HCT116 (cell line): ENCODE measurements around the gene TRIL. TPM values are rescaled to one million over a fixed set of nuclear protein-coding genes. Genes with fewer than 3 reads are reported as not detected.

ENCODE experiments used
- ATAC-seq: fragments of 200-7000 bp; cut with Tn5 transposase; 2 replicates; pipeline ENCODE4 v1.9.1; 2020; ENCODE audit warnings: mild to moderate bottlenecking, moderate library complexity
- BruUV-seq: library from RNA; stranded (reverse); fragments of 400-500 nt; replicated peaks from 2 replicates; lab custom pipeline; 2021; lab: Mats Ljungman, UMichigan
- CTCF ChIA-PET: fragments of 300-600 bp; sonication (Branson Sonifier 250); formaldehyde crosslinking; loops from one replicate; lab custom pipeline; 2021; ENCODE audit warnings: antibody characterized with exemption; lab: Charles Lee
- POLR2A ChIA-PET: fragments of 300-600, 350-600 bp; sonication (Branson Sonifier 250); formaldehyde crosslinking; loops from one replicate; lab custom pipeline; 2021; ENCODE audit warnings: antibody characterized with exemption; lab: Charles Lee
- RAD21 ChIA-PET, 2 experiments: fragments of 300-600 bp; sonication (Branson Sonifier 250); formaldehyde crosslinking; loops; one replicate each; lab custom pipeline; 2023; ENCODE audit warnings: low total read pairs in 2 of 2; ENCODE audit not compliant: uncharacterized antibody in 2 of 2, unreplicated experiment in 2 of 2, low non-redundant PET in 1 of 2; lab: Charles Lee
- DNase-seq: peaks from one replicate; pipeline ENCODE4 v3.0.0-alpha.2; 2010; ENCODE audit warnings: low read depth, low spot score
- H2AFZ ChIP-seq: fragments of 200-600 bp; shearing (Covaris generic), sonication (generic); 2 replicates; pipeline ENCODE4 v1.6.1; 2017; ENCODE audit warnings: low read depth, mixed run types, mixed read lengths, antibody characterized with exemption, low read length; ENCODE audit not compliant: poor library complexity, severe bottlenecking
- H3K27ac ChIP-seq: 2 replicates; pipeline ENCODE4 v1.5.1; 2012; ENCODE audit warnings: low read depth, low read length
- H3K27me3 ChIP-seq: fragments of 200-600 bp; sonication (generic); 2 replicates; pipeline ENCODE4 v1.6.1; 2016; ENCODE audit warnings: mixed run types, low read length, mixed read lengths; ENCODE audit not compliant: insufficient read depth
- H3K36me3 ChIP-seq, 2 experiments: fragments of 200-500 bp in 1 of 2; fragments of 200-600 bp in 1 of 2; sonication (Bioruptor generic) in 1 of 2; sonication (generic) in 1 of 2; 2 replicates each; pipeline versions ENCODE4 v1.5.1 to v1.6.1; 2014 to 2016; ENCODE audit warnings: low read length in 2 of 2, inconsistent platforms in 1 of 2, mixed read lengths in 1 of 2, mixed run types in 1 of 2; ENCODE audit not compliant: insufficient read depth in 2 of 2, control insufficient read depth in 1 of 2
- H3K4me1 ChIP-seq, 2 experiments: fragments of 200-600 bp in 1 of 2; sonication (generic) in 1 of 2; 2 replicates each; pipeline versions ENCODE4 v1.5.1 to v1.6.1; 2012 to 2017; ENCODE audit warnings: low read length in 2 of 2, inconsistent platforms in 1 of 2, mild to moderate bottlenecking in 1 of 2, mixed read lengths in 1 of 2, mixed run types in 1 of 2, moderate library complexity in 1 of 2; ENCODE audit not compliant: insufficient read depth in 2 of 2, control insufficient read depth in 1 of 2
- H3K4me2 ChIP-seq: fragments of 200-600 bp; sonication (generic); 2 replicates; pipeline ENCODE4 v1.6.1; 2017; ENCODE audit warnings: mixed run types, low read length, mixed read lengths
- H3K4me3 ChIP-seq, 2 experiments: fragments of 200-600 bp in 1 of 2; sonication (generic) in 1 of 2; replicated peaks in 1 of 2; 2 replicates each; pipeline ENCODE4 v1.5.1; 2011 to 2016; ENCODE audit warnings: low read length in 2 of 2, control low read depth in 1 of 2, low read depth in 1 of 2, mild to moderate bottlenecking in 1 of 2, mixed read lengths in 1 of 2, mixed run types in 1 of 2
- H3K79me2 ChIP-seq: fragments of 200-600 bp; sonication (generic); 2 replicates; pipeline ENCODE4 v1.6.1; 2017; ENCODE audit warnings: mild to moderate bottlenecking, mixed run types, low read length, moderate library complexity, mixed read lengths; ENCODE audit not compliant: insufficient read depth
- H3K9ac ChIP-seq: fragments of 200-600 bp; sonication (generic); 2 replicates; pipeline ENCODE4 v1.6.1; 2016; ENCODE audit warnings: low read length, mixed read lengths
- H3K9me2 ChIP-seq: fragments of 200-600 bp; sonication (generic), shearing (Covaris generic); 2 replicates; pipeline ENCODE4 v1.6.1; 2017; ENCODE audit warnings: mixed run types, mild to moderate bottlenecking, moderate library complexity; ENCODE audit not compliant: insufficient read depth
- H3K9me3 ChIP-seq, 2 experiments: fragments of 200-500 bp in 1 of 2; fragments of 200-600 bp in 1 of 2; sonication (Bioruptor generic) in 1 of 2; sonication (generic) in 1 of 2; 2 replicates each; pipeline ENCODE4 v1.6.1; 2014 to 2017; ENCODE audit warnings: low read length in 2 of 2, mixed read lengths in 2 of 2, inconsistent platforms in 1 of 2, low read depth in 1 of 2, mild to moderate bottlenecking in 1 of 2, mixed run types in 1 of 2, moderate library complexity in 1 of 2; ENCODE audit not compliant: control insufficient read depth in 1 of 2, insufficient read depth in 1 of 2
- H4K20me1 ChIP-seq: fragments of 200-600 bp; sonication (generic), shearing (Covaris generic); 2 replicates; pipeline ENCODE4 v1.6.1; 2017; ENCODE audit warnings: mixed run types, mild to moderate bottlenecking, moderate library complexity; ENCODE audit not compliant: insufficient read depth
- CBX3 ChIP-seq: IDR thresholded peaks from 2 replicates; pipeline ENCODE4 v1.6.1; 2012; ENCODE audit warnings: low read depth
- EGR1 ChIP-seq: IDR thresholded peaks from 2 replicates; pipeline ENCODE4 v1.6.1; 2012; ENCODE audit warnings: low read depth
- ELF1 ChIP-seq: IDR thresholded peaks from 2 replicates; pipeline ENCODE4 v1.6.1; 2012; ENCODE audit warnings: low read depth, borderline replicate concordance
- EZH2 ChIP-seq: fragments of 200-600 bp; sonication (generic); IDR thresholded peaks from 2 replicates; pipeline ENCODE4 v1.6.1; 2017; ENCODE audit warnings: antibody characterized with exemption, mixed run types
- EZH2phosphoT487 ChIP-seq: fragments of 200-600 bp; IDR thresholded peaks from 2 replicates; pipeline ENCODE4 v1.6.1; 2018; ENCODE audit warnings: antibody characterized with exemption, borderline replicate concordance
- FOSL1 ChIP-seq: IDR thresholded peaks from 2 replicates; pipeline ENCODE4 v1.6.1; 2012; ENCODE audit warnings: low read depth
- JUND ChIP-seq: IDR thresholded peaks from 2 replicates; pipeline ENCODE4 v1.6.1; 2012
- SIN3A ChIP-seq: IDR thresholded peaks from 2 replicates; pipeline ENCODE4 v1.6.1; 2012; ENCODE audit warnings: low read depth
- SP1 ChIP-seq: IDR thresholded peaks from 2 replicates; pipeline ENCODE4 v1.6.1; 2012; ENCODE audit warnings: low read depth
- SRF ChIP-seq: IDR thresholded peaks from 2 replicates; pipeline ENCODE4 v1.6.1; 2012; ENCODE audit warnings: low read depth
- ZFX ChIP-seq: fragments of 450-650 bp; IDR thresholded peaks from 2 replicates; pipeline ENCODE4 v1.6.1; 2017
- intact Hi-C: fragments of 100-400 bp; cut with micrococcal nuclease; formaldehyde crosslinking; loops from 2 replicates; pipeline ENCODE4 v1.10.0; 2022
- total RNA-seq: library from RNA; stranded (reverse); gene quantifications from one replicate; pipeline ENCODE4 v1.2.1, GENCODE V29; 2021; ENCODE audit not compliant: unreplicated experiment
- TF ChIP-seq, protein P1 (sequence below): IDR thresholded peaks from 2 replicates; pipeline ENCODE4 v1.6.1; 2012
- TF ChIP-seq, protein P2 (sequence below): IDR thresholded peaks from 2 replicates; pipeline ENCODE4 v1.6.1; 2012
- TF ChIP-seq, protein P3 (sequence below): IDR thresholded peaks from 2 replicates; pipeline ENCODE4 v1.6.1; 2011; ENCODE audit warnings: mild to moderate bottlenecking, low read length, moderate library complexity; ENCODE audit not compliant: insufficient replicate concordance; ENCODE audit errors: extremely low read depth

Gene TRIL
- total RNA-seq, 1 experiment from 2014 or later = not detected

DNA sequence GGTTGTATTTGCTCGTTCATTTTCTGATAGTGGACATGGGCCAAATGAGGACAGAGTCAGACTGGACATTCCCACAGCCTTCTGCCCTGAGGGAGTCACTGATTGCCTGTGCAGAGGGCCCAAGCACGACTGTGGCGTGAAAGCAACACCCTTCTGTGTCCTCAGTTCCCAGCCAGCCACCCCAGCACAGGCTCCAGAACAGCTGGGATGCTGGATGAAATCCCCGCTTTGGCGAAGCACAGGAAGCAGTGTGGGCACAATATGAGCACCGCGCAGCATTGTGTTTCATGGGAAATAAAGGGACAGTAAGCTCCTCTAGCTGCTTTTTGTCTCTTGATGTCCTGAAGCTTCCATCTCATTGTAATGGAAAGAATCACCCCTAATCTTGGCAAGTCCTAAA, 20.5 kb downstream of the TRIL start:
- RAD21 ChIA-PET = no interaction called here
- Histone ChIP-seq H3K9me2 (no peaks in the 10 kb centered on the region), H3K79me2 (no peaks in the 10 kb centered on the region), H3K36me3 (no peaks in the 10 kb centered on the region), H3K9me3 (no peaks in the 10 kb centered on the region), H3K4me1 (no peaks in the 10 kb centered on the region), H2AFZ (no peak overlapping the region), H3K27me3 (no peaks in the 10 kb centered on the region), H4K20me1 (no peaks in the 10 kb centered on the region), H3K4me2 (no peak overlapping the region), H3K4me3 (no peak overlapping the region), H3K27ac (no peak overlapping the region), H3K9ac (no peak overlapping the region)
- no TSS peak for BruUV-seq
- POLR2A ChIA-PET = no interaction called here
- DNase-seq = no peak
- intact Hi-C loops = no loop called here
- ATAC-seq = no peak
- CTCF ChIA-PET = interaction anchor here (1.3 kb wide), 1 partner anchor 169 kb away, joined by 4 read pairs; no protein-coding TSS in a partner anchor
- TF ChIP-seq ELF1 (no peak), EGR1 (no peak), JUND (no peak), SRF (no peak), SIN3A (no peak), EZH2phosphoT487 (no peak), CBX3 (no peak), SP1 (no peak), EZH2 (no peak), FOSL1 (no peak)
- TF ChIP-seq, protein P1, sequence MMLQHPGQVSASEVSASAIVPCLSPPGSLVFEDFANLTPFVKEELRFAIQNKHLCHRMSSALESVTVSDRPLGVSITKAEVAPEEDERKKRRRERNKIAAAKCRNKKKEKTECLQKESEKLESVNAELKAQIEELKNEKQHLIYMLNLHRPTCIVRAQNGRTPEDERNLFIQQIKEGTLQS = no peak
- TF ChIP-seq, protein P2, sequence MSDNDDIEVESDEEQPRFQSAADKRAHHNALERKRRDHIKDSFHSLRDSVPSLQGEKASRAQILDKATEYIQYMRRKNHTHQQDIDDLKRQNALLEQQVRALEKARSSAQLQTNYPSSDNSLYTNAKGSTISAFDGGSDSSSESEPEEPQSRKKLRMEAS = no peak

DNA sequence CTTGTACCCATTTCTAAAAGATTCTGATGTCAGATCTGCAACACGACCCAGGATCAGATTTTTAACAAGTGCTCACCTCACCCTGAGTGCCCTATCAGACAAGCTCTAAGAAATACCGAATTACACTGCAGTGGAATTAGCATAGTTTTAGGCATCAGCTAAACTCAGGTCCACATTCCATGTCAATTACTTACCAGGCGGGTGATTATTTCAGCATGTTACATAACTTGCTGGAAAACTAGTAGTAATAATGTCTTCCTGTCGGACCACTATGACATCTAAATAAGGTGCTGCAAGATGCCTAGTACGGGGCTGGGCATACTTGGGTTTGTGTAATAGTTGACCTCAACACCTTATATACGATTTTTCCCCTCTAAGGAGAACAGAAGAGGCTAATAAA, 21.0 kb downstream of the TRIL start:
- Histone ChIP-seq H3K36me3 (no peaks in the 10 kb centered on the region), H3K27ac (no peak overlapping the region), H3K79me2 (no peaks in the 10 kb centered on the region), H3K4me2 (no peak overlapping the region), H3K4me1 (no peaks in the 10 kb centered on the region), H3K9me2 (no peaks in the 10 kb centered on the region), H3K9me3 (no peaks in the 10 kb centered on the region), H3K4me3 (no peak overlapping the region), H2AFZ (no peak overlapping the region), H3K27me3 (no peaks in the 10 kb centered on the region), H4K20me1 (no peaks in the 10 kb centered on the region), H3K9ac (no peak overlapping the region)
- ATAC-seq (no peak), DNase-seq (no peak)
- POLR2A ChIA-PET = no interaction called here
- TF ChIP-seq, protein P3, sequence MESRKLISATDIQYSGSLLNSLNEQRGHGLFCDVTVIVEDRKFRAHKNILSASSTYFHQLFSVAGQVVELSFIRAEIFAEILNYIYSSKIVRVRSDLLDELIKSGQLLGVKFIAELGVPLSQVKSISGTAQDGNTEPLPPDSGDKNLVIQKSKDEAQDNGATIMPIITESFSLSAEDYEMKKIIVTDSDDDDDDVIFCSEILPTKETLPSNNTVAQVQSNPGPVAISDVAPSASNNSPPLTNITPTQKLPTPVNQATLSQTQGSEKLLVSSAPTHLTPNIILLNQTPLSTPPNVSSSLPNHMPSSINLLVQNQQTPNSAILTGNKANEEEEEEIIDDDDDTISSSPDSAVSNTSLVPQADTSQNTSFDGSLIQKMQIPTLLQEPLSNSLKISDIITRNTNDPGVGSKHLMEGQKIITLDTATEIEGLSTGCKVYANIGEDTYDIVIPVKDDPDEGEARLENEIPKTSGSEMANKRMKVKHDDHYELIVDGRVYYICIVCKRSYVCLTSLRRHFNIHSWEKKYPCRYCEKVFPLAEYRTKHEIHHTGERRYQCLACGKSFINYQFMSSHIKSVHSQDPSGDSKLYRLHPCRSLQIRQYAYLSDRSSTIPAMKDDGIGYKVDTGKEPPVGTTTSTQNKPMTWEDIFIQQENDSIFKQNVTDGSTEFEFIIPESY = no peak
- TF ChIP-seq ZFX = no peak
- CTCF ChIA-PET = interaction anchor here (1.3 to 1.9 kb wide), 3 partner anchors 10 to 169 kb away, joined by 4 to 8 read pairs (median 4); no protein-coding TSS in a partner anchor
- no TSS peak for BruUV-seq
- intact Hi-C loops = no loop called here
- RAD21 ChIA-PET = no interaction called here
